BJ (cell line): ENCODE measurements around the gene TUBB8. TPM values are rescaled to one million over a fixed set of nuclear protein-coding genes. Genes with fewer than 3 reads are reported as not detected.

ENCODE experiments used
- CTCF ChIA-PET: fragments of 350-600 bp; formaldehyde crosslinking; extraction: SDS; loops from one replicate; lab custom pipeline; 2021; ENCODE audit warnings: antibody characterized with exemption, inconsistent platforms; lab: Yijun Ruan, JAX
- POLR2A ChIA-PET: fragments of 300-600 bp; sonication (Branson Sonifier 250); formaldehyde crosslinking; extraction: SDS; loops from one replicate; lab custom pipeline; 2021; ENCODE audit warnings: antibody characterized with exemption; lab: Charles Lee
- DNase-seq: peaks from one replicate; pipeline ENCODE4 v3.0.0-alpha.2; 2011; ENCODE audit warnings: low read depth
- H3K27me3 ChIP-seq: 2 replicates; pipeline ENCODE4 v1.6.0; 2011; ENCODE audit warnings: low read length; ENCODE audit not compliant: control insufficient read depth, insufficient read depth
- H3K36me3 ChIP-seq: 2 replicates; pipeline ENCODE4 v1.5.1; 2011; ENCODE audit warnings: low read length; ENCODE audit not compliant: control insufficient read depth, insufficient read depth
- H3K4me3 ChIP-seq: 2 replicates; pipeline ENCODE4 v1.5.1; 2011; ENCODE audit warnings: low read depth, mild to moderate bottlenecking, control low read depth, low read length
- polyA plus RNA-seq: library from polyadenylated mRNA; depleted of rRNA; stranded (reverse); fragments of >200 nt; gene quantifications from 2 replicates; pipeline ENCODE4 v1.2.3, GENCODE V29; 2011
- TF ChIP-seq, protein P1 (sequence below): IDR thresholded peaks from 2 replicates; pipeline ENCODE4 v1.5.1; 2011; ENCODE audit warnings: low read depth, mild to moderate bottlenecking, control low read depth, inconsistent platforms, low read length, moderate library complexity; ENCODE audit not compliant: insufficient read depth

Gene TUBB8
- polyA plus RNA-seq, 1 experiment = 0.10 TPM

DNA sequence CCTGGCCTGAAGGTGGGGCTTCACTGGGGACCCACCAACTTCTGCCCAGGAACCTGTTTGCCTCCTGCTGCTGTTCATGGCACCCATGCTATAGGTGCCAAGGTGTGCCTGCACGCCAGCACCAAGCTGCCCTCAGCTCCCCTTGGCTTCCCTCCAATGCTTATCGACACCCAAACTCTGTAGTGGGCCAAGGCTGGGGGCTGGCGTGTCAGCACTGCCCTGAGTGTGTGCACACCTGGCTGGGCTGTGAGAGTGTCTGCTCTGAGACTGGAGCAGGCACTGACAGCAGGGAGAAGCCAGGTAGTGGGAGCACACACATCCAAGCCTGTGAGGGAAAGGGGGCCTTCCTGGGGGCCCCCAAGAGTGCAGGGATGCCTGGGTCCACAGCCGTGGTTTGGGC, 43.1 kb upstream of the TUBB8 start:
- TF ChIP-seq, protein P1, sequence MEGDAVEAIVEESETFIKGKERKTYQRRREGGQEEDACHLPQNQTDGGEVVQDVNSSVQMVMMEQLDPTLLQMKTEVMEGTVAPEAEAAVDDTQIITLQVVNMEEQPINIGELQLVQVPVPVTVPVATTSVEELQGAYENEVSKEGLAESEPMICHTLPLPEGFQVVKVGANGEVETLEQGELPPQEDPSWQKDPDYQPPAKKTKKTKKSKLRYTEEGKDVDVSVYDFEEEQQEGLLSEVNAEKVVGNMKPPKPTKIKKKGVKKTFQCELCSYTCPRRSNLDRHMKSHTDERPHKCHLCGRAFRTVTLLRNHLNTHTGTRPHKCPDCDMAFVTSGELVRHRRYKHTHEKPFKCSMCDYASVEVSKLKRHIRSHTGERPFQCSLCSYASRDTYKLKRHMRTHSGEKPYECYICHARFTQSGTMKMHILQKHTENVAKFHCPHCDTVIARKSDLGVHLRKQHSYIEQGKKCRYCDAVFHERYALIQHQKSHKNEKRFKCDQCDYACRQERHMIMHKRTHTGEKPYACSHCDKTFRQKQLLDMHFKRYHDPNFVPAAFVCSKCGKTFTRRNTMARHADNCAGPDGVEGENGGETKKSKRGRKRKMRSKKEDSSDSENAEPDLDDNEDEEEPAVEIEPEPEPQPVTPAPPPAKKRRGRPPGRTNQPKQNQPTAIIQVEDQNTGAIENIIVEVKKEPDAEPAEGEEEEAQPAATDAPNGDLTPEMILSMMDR = no peak
- H3K4me3 ChIP-seq = no peak overlapping the region
- POLR2A ChIA-PET = no interaction called here
- H3K36me3 ChIP-seq = no peaks in the 10 kb centered on the region
- H3K27me3 ChIP-seq = peaks cover 10% of the 10 kb centered on the region
- DNase-seq = no peak
- CTCF ChIA-PET = interaction anchor here (0.5 to 0.9 kb wide), 3 partner anchors 16 to 46 kb away, joined by 3 to 4 read pairs (median 3); no protein-coding TSS in a partner anchor

DNA sequence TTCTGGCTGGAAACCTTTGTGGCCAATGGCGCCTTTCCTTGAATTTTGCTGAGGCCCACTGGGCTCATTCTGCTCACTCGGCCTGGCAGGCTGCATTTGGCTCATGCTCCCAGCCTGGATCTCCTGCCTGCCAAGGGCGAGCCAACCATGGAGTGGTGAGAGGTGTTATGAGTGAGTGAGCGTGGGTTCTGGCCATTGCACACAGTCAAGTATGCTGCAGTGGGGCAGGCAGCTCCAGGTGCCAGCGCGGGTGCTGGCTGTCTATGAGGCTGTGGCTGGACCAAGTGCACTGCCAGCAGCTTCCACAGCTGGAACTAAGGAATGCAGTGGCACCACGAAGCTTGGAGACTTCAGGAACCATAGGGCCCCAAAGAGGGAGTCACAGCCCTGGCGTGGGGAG, 42.2 kb upstream of the TUBB8 start:
- Histone ChIP-seq H3K27me3 (peaks cover 10% of the 10 kb centered on the region), H3K4me3 (no peak overlapping the region), H3K36me3 (no peaks in the 10 kb centered on the region)
- CTCF ChIA-PET = interaction anchor here (0.8 to 0.9 kb wide), 2 partner anchors 15 to 17 kb away, joined by 3 to 4 read pairs; no protein-coding TSS in a partner anchor
- no peak for DNase-seq
- POLR2A ChIA-PET = no interaction called here
- TF ChIP-seq, protein P1 = no peak

DNA sequence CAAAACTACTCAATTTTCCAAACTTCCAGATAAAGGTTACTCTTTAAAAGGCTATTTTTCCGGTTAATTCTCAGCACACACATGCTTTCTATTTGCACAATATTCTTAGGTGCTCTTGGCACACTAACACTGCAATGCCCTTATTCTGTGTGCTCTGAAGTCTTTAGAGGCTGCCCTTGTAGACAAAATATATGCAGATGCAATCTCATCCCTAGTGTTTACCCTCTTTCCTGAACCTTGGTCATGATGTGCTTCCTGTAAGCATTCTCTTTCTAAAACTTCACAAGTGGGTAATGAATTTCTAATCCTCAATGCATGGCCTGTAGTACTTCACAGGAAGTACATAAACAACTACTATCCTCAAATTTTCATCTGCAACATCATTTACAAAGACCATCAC, 41.1 kb upstream of the TUBB8 start:
- TF ChIP-seq, protein P1 = no peak
- Histone ChIP-seq H3K4me3 (no peak overlapping the region), H3K27me3 (peaks cover 10% of the 10 kb centered on the region), H3K36me3 (no peaks in the 10 kb centered on the region)
- POLR2A ChIA-PET = no interaction called here
- CTCF ChIA-PET = no interaction called here
- no peak for DNase-seq

GRCh38 chr10:89248-89647, 40.2 kb upstream of the TUBB8 start:
- DNase-seq = no peak
- CTCF ChIA-PET = interaction anchor here (1.5 kb wide), 1 partner anchor 13 kb away, joined by 6 read pairs; no protein-coding TSS in a partner anchor

GRCh38 chr10:88253-88652, 39.2 kb upstream of the TUBB8 start:
- CTCF ChIA-PET = interaction anchor here (0.6 to 1.5 kb wide), 2 partner anchors 12 to 18 kb away, joined by 3 to 6 read pairs; no protein-coding TSS in a partner anchor
- Histone ChIP-seq H3K27me3 (peaks cover 12% of the 10 kb centered on the region), H3K36me3 (no peaks in the 10 kb centered on the region), H3K4me3 (no peak overlapping the region)
- TF ChIP-seq, protein P1 = no peak
- POLR2A ChIA-PET = no interaction called here
- no peak for DNase-seq

More at GRCh38 chr10:89248-89647, 40.2 kb upstream of the TUBB8 start:
- Histone ChIP-seq H3K27me3 (peaks cover 10% of the 10 kb centered on the region), H3K4me3 (no peak overlapping the region), H3K36me3 (no peaks in the 10 kb centered on the region)
- TF ChIP-seq, protein P1 = no peak
- POLR2A ChIA-PET = no interaction called here
